GM18951 (cell line): ENCODE data around the gene LRRC75A.

Experiments
- POLR2A ChIP-seq: IDR thresholded peaks from 4 replicates; pipeline ENCODE4 v1.6.1; 2011; ENCODE audit warnings: mild to moderate bottlenecking; ENCODE audit not compliant: insufficient read length, insufficient read depth; ENCODE audit errors: extremely low read depth
- in situ Hi-C: fragments of 300-500 bp; cut with MboI; formaldehyde crosslinking; loops from one replicate; pipeline ENCODE4 v1.12.0; 2022; ENCODE audit warnings: low sequenced_read_pairs, mixed read lengths, inconsistent platforms; ENCODE audit not compliant: unreplicated experiment

LRRC75A gene

GRCh38 chr17:16473044-16474011 is 18.7 kb downstream of the LRRC75A start:
- in situ Hi-C loops = no loop called here

GRCh38 chr17:16472539-16472938 is 19.5 kb downstream of the LRRC75A start:
- in situ Hi-C loops = no loop called here
- no peak for TF ChIP-seq POLR2A

More at GRCh38 chr17:16473044-16474011, 18.7 kb downstream of the LRRC75A start:
- no peak for TF ChIP-seq POLR2A

GRCh38 chr17:16471295-16471694 is 20.7 kb downstream of the LRRC75A start:
- in situ Hi-C loops = no loop called here
- TF ChIP-seq POLR2A = no peak

- TF ChIP-seq POLR2A = no peak
- in situ Hi-C loops = no loop called here
Measured at GRCh38 chr17:16470265-16470664, 21.7 kb downstream of the LRRC75A start.

- no peak for TF ChIP-seq POLR2A
- in situ Hi-C loops = no loop called here
Measured at GRCh38 chr17:16468428-16468992, 23.5 kb downstream of the LRRC75A start.

GRCh38 chr17:16467886-16468285 is 24.1 kb downstream of the LRRC75A start:
- TF ChIP-seq POLR2A = no peak
- in situ Hi-C loops = no loop called here

- in situ Hi-C loops = no loop called here
- no peak for TF ChIP-seq POLR2A
Measured at GRCh38 chr17:16467044-16467443, 24.9 kb downstream of the LRRC75A start.

- no peak for TF ChIP-seq POLR2A
- in situ Hi-C loops = no loop called here
Measured at GRCh38 chr17:16466407-16466806, 25.6 kb downstream of the LRRC75A start.

GRCh38 chr17:16465861-16466338 is 26.1 kb downstream of the LRRC75A start:
- in situ Hi-C loops = no loop called here

GRCh38 chr17:16465052-16465312 is 27.0 kb downstream of the LRRC75A start:
- TF ChIP-seq POLR2A = no peak
- in situ Hi-C loops = no loop called here

More at GRCh38 chr17:16465861-16466338, 26.1 kb downstream of the LRRC75A start:
- no peak for TF ChIP-seq POLR2A

GRCh38 chr17:16464303-16465051 is 27.5 kb downstream of the LRRC75A start:
- in situ Hi-C loops = no loop called here

GRCh38 chr17:16463358-16464302 is 28.4 kb downstream of the LRRC75A start:
- TF ChIP-seq POLR2A = no peak
- in situ Hi-C loops = no loop called here

More at GRCh38 chr17:16464303-16465051, 27.5 kb downstream of the LRRC75A start:
- no peak for TF ChIP-seq POLR2A
